Sciatic nerve (tissue), 2 donors: ENCODE measurements around the gene VAMP5. TPM values are rescaled to one million over a fixed set of nuclear protein-coding genes. Genes with fewer than 3 reads are reported as not detected.
"Not testable (repeated sequence)": the region's sequence is repeated elsewhere in the genome, so short reads cannot be mapped to it uniquely, and the experiment has no call there.

Experiments
- ATAC-seq: fragments of 200-7000 bp; cut with Tn5 transposase; one replicate; pipeline ENCODE4 v1.9.1; 2020; ENCODE audit warnings: mild to moderate bottlenecking, moderate library complexity
- DNase-seq: peaks from one replicate; pipeline ENCODE4 v3.0.0-alpha.2; 2020; ENCODE audit warnings: low spot score
- intact Hi-C: fragments of 100-400 bp; cut with DNase I; formaldehyde crosslinking; loops from one replicate; pipeline ENCODE4 v1.14.2; 2022
- total RNA-seq: library from RNA; stranded (reverse); fragmentation: NEBNext Ultra II Directional; extraction: Animal tissue kit (Norgen Biotek cat#: 25700); gene quantifications from one replicate; pipeline ENCODE4 v1.2.1, GENCODE V29; 2021
- donor health status: DM: no; HTN: no; CAD: no.
- donor health status: DM: no; HTN: no; CAD: no.

Gene VAMP5
- total RNA-seq, 1 donor from 2014 or later = 71.2 TPM

- no peak for DNase-seq
- peak; percentile 1 for ATAC-seq
- intact Hi-C loops = no loop called here
These were observed 11.7 kb downstream of the VAMP5 start for GRCh38 chr2:85596026-85596333.

DNA sequence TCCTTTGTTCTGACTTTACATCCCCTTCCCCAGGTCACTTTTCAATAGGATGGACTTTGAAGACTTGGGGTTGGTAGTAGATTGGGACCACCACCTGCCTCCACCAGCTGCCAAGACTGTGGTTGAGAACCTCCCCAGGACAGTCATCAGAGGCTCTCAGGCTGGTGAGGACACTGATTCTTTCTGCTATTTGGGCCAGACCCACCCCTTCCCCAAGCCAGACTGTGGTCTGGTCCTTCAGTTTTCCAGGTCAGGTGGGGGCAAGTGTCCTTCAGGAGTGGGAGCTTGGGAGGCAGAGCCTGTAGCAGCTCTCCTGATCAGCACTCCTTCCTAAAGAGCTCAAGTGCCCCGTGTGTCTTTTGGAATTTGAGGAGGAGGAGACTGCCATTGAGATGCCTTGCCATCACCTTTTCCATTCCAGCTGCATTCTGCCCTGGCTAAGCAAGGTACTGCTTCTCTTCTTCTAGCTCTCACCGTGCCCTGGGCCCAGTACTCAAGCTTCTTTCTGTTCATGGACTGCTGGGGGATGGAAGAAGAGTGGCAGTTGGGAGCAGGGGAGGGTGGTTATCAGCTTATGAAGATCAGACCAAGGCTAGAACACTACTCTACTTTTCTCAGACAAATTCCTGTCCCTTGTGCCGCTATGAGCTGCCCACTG is 12.4 kb downstream of the VAMP5 start:
- ATAC-seq (no peak), DNase-seq (no peak)
- intact Hi-C loops = no loop called here

GRCh38 chr2:85597241-85597640 is 13.0 kb downstream of the VAMP5 start:
- DNase-seq = no peak
- ATAC-seq = no peak
- intact Hi-C loops = no loop called here

DNA sequence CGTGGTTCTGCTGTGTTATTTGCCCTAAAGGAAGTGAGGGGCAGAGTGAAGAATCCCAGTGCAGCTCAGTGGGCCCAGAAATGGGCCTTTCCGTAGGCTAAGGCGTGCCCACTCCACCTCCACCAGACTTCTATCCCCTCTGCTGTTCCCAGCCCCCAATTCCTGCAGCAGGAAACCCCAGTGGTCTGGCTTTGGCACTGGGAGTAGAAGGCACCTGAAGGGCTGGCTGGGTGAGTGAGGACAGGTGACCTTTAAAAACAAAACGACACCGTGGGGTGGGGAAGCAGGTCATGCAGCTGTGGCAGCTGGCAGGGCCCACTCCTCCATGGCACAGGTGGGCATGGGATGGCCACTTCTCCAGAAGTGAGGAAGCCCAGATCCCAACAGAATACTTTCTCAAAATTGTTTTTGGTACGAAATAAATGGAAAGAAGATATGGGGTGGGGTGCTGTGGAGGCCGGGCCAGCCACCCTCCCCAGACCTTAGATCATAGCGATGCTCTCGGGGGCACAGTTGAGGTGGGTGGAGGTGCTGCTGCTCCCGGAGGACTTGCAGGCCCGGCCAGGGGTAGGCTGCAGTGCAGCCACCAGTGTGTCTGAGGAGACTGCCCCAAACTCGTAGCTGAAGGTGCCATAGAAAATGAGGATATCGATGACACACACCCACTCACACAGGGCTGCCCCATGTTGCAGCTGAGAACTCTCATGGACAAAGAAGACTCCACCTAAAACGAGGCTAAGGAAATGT is 14.5 kb downstream of the VAMP5 start:
- no peak for ATAC-seq
- intact Hi-C loops = no loop called here
- DNase-seq = no peak

DNA sequence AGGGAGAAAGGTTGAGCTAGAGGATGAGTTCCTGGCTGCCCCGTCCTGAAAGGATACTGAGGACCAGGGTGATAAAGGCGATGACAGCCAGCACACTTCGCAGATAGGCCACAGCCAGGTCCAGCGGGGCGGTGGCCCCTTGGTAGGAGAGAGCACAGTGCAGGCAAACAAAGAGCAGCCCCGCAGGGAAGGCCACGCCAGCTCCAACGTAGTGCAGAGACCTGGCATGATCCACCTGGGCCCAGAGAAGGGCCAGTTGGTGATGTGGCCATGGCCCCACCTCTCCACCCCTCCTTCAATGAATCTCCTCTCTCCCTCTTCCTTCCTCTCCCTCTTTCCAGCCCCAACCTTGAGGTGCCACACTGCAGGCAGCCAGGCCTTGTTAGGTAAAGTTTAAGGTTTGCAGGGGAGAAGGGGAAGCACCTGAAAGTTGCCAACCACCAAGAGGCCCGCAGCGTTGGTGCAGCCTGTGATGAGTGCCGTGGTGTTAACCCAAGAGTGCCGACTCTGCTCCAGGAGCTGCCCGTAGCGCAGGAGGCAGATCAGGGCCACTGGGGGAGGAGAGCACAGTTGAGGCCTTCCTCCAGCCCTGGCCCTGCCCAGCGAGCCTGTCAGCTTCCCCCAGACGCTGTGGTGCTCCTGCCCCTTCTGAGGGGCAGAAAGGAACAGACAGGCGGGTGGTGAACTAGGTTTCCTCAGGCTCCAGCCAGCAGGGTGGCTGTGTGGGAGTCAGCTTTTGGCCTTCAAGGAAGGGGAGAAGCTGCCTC is 15.4 kb downstream of the VAMP5 start:
- DNase-seq (no peak), ATAC-seq (no peak)
- intact Hi-C loops = loop anchor here (10.0 kb wide), 1 partner anchor 565 kb away; no protein-coding TSS in a partner anchor

- DNase-seq (no peak), ATAC-seq (no peak)
- intact Hi-C loops = loop anchor here (10.0 kb wide), 1 partner anchor 565 kb away; no protein-coding TSS in a partner anchor
These were observed 16.0 kb downstream of the VAMP5 start for GRCh38 chr2:85600235-85600575.

GRCh38 chr2:85600951-85601770 is 16.9 kb downstream of the VAMP5 start:
- ATAC-seq (no peak), DNase-seq (no peak)
- intact Hi-C loops = loop anchor here (10.0 kb wide), 1 partner anchor 566 kb away; no protein-coding TSS in a partner anchor

DNA sequence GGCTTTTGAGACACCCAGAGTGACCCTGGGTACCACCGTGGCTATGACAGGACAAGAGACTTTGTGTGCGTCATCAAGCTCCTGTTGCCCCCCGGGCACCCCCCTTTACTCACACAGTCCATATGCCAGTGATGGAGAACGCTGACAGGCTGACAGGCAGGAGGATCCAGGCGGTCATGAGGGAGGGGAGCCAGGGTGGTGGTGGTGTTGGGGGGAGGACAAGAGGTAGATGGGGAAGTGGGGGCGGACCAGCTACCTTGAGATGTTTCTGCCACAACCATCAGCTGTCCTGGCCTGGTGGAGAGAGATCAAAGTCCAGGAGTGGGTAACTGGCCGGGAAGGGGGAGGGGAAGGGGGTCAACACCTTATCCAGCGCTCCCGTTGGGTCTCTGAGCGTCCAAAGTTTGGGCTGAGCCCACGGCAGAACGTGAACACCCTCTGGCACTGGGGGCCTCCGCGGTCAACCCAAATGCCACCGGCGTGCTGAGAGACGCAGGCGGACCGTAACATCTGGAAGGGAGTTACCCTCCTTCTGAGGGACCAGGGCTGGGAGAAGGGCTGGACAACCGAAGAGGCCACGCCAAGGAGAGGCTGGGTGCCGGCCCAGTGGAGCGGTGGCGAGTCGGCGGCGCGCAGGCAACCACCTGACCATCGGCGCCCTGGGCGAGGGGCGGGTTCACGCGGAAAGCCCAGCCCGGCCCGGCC is 17.7 kb downstream of the VAMP5 start:
- intact Hi-C loops = loop anchor here (10.0 kb wide), 1 partner anchor 567 kb away; no protein-coding TSS in a partner anchor
- peak; percentile 85 for DNase-seq
- peak; percentile 48 for ATAC-seq

GRCh38 chr2:85602476-85603234 is 18.4 kb downstream of the VAMP5 start, which contains the start of gene TMEM150A:
TMEM150A (minus strand) TSS chr2:85602698; CDS start chr2:85601948, 750 bp downstream.
- peak; percentile 97 for DNase-seq
- peak; percentile 96 for ATAC-seq
- intact Hi-C loops = loop anchor here (10.0 kb wide), 1 partner anchor 568 kb away; no protein-coding TSS in a partner anchor

- intact Hi-C loops = loop anchor here (10.0 kb wide), 1 partner anchor 569 kb away; no protein-coding TSS in a partner anchor
- ATAC-seq, DNase-seq: not testable (repeated sequence)
These were observed 19.9 kb downstream of the VAMP5 start for GRCh38 chr2:85604133-85604444.

DNA sequence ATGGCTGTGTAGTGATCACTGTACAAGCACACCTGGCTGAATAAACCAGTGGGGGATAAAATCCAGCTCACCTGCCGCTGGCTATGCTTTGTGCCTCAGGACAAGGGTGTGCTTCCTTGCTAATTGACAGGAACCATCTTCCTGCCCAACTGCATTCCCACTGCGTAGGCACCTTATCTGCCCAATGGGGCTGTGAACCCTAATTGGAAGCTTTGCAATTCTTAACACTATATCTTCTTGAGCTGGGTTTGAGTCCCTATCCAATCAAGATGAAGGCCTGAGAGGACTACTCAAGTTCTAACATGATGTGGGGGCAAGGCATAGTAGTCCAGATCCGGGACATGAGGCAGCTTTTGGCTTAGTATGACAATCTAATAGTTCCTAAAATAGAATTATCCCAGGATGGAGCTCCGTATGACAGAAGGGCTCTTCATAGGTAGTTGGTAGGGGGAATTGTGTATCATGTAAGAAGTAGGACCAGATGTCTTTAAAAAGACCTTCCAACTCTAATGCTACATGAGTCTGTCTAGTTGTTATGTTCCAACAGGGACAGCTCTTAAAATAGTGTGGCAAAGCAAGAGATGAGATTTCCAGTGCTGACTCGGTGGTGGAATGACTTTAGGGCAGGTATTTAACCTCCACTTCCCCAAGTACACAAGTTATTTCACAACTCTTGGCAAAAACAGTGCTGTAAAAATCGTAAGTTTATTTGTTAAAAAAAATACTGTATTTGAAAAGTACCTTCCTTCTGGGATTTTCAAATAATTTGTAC is 20.5 kb downstream of the VAMP5 start:
- ATAC-seq = no peak
- DNase-seq = no peak
- intact Hi-C loops = loop anchor here (10.0 kb wide), 1 partner anchor 570 kb away; no protein-coding TSS in a partner anchor

GRCh38 chr2:85605406-85606115 is 21.3 kb downstream of the VAMP5 start:
- intact Hi-C loops = loop anchor here (10.0 kb wide), 1 partner anchor 571 kb away; no protein-coding TSS in a partner anchor
- DNase-seq = no peak
- no peak for ATAC-seq

DNA sequence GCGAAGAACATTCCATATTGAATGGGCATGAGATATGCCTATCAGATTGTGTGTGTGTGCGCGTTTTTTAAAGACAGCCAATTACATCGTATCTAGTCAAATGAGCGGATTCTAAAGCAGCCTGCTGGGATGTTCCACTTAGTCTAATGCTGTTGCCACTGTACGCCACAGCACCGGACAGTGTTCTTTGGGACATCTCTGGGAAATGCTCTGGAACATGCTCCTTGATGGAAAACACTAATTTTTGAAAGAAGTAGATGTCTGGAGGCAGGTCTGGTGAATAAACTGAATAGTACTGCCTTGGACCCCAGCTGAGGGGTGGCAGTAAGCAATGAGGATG is 21.9 kb downstream of the VAMP5 start:
- intact Hi-C loops = loop anchor here (10.0 kb wide), 1 partner anchor 571 kb away; no protein-coding TSS in a partner anchor
- DNase-seq = no peak
- no peak for ATAC-seq

GRCh38 chr2:85607268-85608215 is 23.3 kb downstream of the VAMP5 start:
- intact Hi-C loops = loop anchor here (10.0 kb wide), 1 partner anchor 573 kb away; no protein-coding TSS in a partner anchor
- DNase-seq (no peak), ATAC-seq (no peak)

DNA sequence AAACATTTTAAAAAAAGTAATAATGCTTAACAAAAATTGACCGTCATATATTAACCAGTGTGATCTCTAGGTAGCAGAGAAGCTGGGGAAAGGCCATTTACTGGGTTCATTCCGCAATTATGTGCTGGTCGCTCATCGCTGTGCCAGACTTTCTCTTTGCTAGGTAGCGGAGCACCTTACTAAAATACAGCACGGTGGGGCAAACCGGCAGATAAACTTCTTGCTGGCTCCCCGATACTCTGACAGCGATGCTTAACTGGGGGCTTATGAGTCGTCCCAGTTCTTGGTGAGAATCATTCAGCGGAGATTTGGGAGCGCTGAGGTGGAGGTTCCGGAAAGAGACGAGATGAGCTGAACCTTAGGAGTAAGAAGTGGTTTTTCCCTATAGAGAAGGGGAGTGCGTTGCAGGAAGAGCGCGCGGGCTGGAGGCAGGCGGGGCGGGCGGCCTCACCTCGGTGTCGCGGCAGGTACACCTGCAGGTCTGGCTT is 27.0 kb downstream of the VAMP5 start:
- no peak for DNase-seq
- ATAC-seq = no peak
- intact Hi-C loops = loop anchor here (10.0 kb wide), 1 partner anchor 454 kb away; no protein-coding TSS in a partner anchor
